ENCODE data around the gene ADNP2.

The ADNP2 gene

DNA sequence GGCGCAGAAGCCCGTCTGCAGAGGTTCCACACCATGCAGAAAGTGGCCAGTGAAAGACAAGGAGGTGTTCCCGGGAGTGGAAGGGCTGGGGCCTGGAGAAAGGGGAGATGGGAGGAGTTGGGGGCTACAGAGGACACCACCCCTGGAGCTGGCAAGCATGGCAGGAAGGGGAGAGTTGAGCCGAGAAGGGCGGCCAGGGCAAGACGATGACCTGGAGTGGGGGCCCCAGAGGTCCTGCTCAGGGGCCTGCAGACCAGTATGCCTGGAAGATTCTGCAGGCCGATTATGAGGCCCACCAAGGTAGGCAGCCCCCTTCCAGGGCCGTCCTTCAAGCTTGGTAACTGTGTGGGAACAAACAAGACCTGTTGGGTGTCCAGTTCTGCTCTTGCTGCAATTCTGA, 41.7 kb upstream of the ADNP2 start:
- Histone ChIP-seq H3K9ac (ENCODE audit: low read length) (no peak overlapping the region), H3K4me1 (ENCODE audit: insufficient read depth, low read length, severe bottlenecking) (no peaks in the 10 kb centered on the region), H3K27ac (ENCODE audit: low read depth, low read length, poor library complexity, severe bottlenecking) (no peak overlapping the region), H3K4me2 (ENCODE audit: low read length) (no peak overlapping the region), H2AFZ (ENCODE audit: low read length) (no peak overlapping the region), H3K36me3 (ENCODE audit: insufficient read depth, low read length) (no peaks in the 10 kb centered on the region; the same call in 1 of the 2 replicates), H3K9me3 (ENCODE audit: low read length) (no peaks in the 10 kb centered on the region; the same call in 1 of the 2 replicates), H3K27me3 (ENCODE audit: insufficient read depth, low read length) (no peaks in the 10 kb centered on the region), H3K4me3 (ENCODE audit: low read depth, low read length, poor library complexity, severe bottlenecking) (no peak overlapping the region), H3F3A (ENCODE audit: insufficient read depth, low read length) (no peaks in the 10 kb centered on the region), H3K9me2 (ENCODE audit: low read depth, low read length) (no peaks in the 10 kb centered on the region), H4K20me1 (ENCODE audit: insufficient read depth, low read length) (no peaks in the 10 kb centered on the region), H3K79me2 (ENCODE audit: insufficient read depth, low read length) (no peaks in the 10 kb centered on the region)
- TF ChIP-seq, protein P1, sequence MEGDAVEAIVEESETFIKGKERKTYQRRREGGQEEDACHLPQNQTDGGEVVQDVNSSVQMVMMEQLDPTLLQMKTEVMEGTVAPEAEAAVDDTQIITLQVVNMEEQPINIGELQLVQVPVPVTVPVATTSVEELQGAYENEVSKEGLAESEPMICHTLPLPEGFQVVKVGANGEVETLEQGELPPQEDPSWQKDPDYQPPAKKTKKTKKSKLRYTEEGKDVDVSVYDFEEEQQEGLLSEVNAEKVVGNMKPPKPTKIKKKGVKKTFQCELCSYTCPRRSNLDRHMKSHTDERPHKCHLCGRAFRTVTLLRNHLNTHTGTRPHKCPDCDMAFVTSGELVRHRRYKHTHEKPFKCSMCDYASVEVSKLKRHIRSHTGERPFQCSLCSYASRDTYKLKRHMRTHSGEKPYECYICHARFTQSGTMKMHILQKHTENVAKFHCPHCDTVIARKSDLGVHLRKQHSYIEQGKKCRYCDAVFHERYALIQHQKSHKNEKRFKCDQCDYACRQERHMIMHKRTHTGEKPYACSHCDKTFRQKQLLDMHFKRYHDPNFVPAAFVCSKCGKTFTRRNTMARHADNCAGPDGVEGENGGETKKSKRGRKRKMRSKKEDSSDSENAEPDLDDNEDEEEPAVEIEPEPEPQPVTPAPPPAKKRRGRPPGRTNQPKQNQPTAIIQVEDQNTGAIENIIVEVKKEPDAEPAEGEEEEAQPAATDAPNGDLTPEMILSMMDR (IDR thresholded peaks at IDR 0.05; ENCODE audit: low read length) = no peak
- no peak for TF ChIP-seq EZH2 (IDR thresholded peaks at IDR 0.05; ENCODE audit: borderline replicate concordance, low read length)

DNA sequence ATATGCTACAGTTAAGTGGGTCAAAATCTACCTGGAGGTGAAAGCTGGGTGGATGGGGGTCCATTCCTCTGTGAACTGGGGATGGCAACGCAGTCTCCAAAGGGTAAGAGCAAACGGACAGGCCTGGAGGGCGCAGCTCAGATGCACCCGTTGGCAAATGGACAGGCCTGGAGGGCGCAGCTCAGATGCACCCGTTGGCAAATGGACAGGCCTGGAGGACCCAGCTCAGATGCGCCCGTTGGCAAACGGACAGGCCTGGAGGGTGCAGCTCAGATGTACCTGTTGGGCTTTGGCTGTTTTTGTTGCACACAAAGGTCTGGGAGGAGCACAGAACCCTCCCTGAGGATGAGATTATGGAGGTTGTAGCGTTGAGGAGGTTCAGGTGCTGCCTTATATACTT, 41.2 kb upstream of the ADNP2 start:
- Histone ChIP-seq H3K4me3 (ENCODE audit: low read depth, low read length, poor library complexity, severe bottlenecking) (no peak overlapping the region), H4K20me1 (ENCODE audit: insufficient read depth, low read length) (no peaks in the 10 kb centered on the region), H3K27me3 (ENCODE audit: insufficient read depth, low read length) (no peaks in the 10 kb centered on the region), H2AFZ (ENCODE audit: low read length) (no peak overlapping the region), H3K9me3 (ENCODE audit: low read length) (no peaks in the 10 kb centered on the region), H3K9me2 (ENCODE audit: low read depth, low read length) (no peaks in the 10 kb centered on the region), H3K4me2 (ENCODE audit: low read length) (no peak overlapping the region), H3K9ac (ENCODE audit: low read length) (no peak overlapping the region), H3K4me1 (ENCODE audit: insufficient read depth, low read length, severe bottlenecking) (no peaks in the 10 kb centered on the region), H3F3A (ENCODE audit: insufficient read depth, low read length) (no peaks in the 10 kb centered on the region), H3K27ac (ENCODE audit: low read depth, low read length, poor library complexity, severe bottlenecking) (no peak overlapping the region), H3K79me2 (ENCODE audit: insufficient read depth, low read length) (no peaks in the 10 kb centered on the region), H3K36me3 (ENCODE audit: insufficient read depth, low read length) (no peaks in the 10 kb centered on the region; the same call in 1 of the 2 replicates)
- no peak for TF ChIP-seq EZH2 (IDR thresholded peaks at IDR 0.05; ENCODE audit: borderline replicate concordance, low read length)
- TF ChIP-seq, protein P1 (IDR thresholded peaks at IDR 0.05; ENCODE audit: low read length) = no peak

DNA sequence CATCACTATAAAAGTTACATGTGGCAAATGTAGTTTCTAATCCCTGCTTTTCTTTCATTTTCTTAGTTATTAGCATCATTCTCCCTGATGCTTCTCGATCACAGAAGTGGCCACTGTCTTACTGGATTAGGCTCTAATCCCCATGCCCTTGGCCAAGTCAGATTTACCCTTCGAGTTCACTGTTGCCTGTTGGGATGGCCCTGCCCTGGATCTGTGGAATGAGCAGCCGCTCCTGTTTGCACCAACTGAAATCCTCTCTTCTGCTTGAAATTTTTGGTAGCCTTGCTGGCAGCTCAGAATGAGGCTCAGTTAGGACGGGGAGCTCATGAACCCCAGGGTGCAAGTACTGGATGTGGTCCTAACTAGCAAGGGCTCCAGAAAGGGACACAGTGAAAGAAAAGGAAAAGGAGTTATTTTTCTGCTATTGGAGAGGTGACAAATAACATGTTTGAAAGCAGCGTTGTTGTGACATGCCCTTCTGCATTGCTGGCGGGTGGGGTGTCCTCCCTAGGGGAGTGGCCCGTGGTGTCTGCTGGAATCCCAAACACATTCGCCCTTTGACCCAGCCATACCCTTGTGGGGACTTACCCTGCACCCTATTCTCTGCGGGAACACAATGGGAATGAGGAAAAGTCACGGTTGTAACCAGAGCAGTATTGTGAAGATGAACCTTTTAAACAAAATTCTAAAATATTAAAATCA, 40.3 kb upstream of the ADNP2 start:
- H3K79me2 ChIP-seq (ENCODE audit: insufficient read depth, low read length) = no peaks in the 10 kb centered on the region
- H2AFZ ChIP-seq (ENCODE audit: low read length) = no peak overlapping the region

More for the DNA sequence above, 40.3 kb upstream of the ADNP2 start:
- H4K20me1 ChIP-seq (ENCODE audit: insufficient read depth, low read length) = no peaks in the 10 kb centered on the region
- no peaks in the 10 kb centered on the region for H3K9me3 ChIP-seq (ENCODE audit: low read length)
- no peaks in the 10 kb centered on the region; the same call in 1 of the 2 replicates for H3K36me3 ChIP-seq (ENCODE audit: insufficient read depth, low read length)
- H3K27ac ChIP-seq (ENCODE audit: low read depth, low read length, poor library complexity, severe bottlenecking) = no peak overlapping the region
- H3K4me2 ChIP-seq (ENCODE audit: low read length) = no peak overlapping the region
- no peaks in the 10 kb centered on the region for H3K9me2 ChIP-seq (ENCODE audit: low read depth, low read length)
- H3K4me3 ChIP-seq (ENCODE audit: low read depth, low read length, poor library complexity, severe bottlenecking) = no peak overlapping the region
- no peaks in the 10 kb centered on the region for H3F3A ChIP-seq (ENCODE audit: insufficient read depth, low read length)
- H3K9ac ChIP-seq (ENCODE audit: low read length) = no peak overlapping the region
- no peaks in the 10 kb centered on the region for H3K27me3 ChIP-seq (ENCODE audit: insufficient read depth, low read length)
- no peaks in the 10 kb centered on the region for H3K4me1 ChIP-seq (ENCODE audit: insufficient read depth, low read length, severe bottlenecking)
- TF ChIP-seq, protein P1 (IDR thresholded peaks at IDR 0.05; ENCODE audit: low read length) = no peak
- TF ChIP-seq EZH2 (IDR thresholded peaks at IDR 0.05; ENCODE audit: borderline replicate concordance, low read length) = no peak
